Measurements from ENCODE around the gene NCKAP5. TPM values are rescaled to one million over a fixed set of nuclear protein-coding genes. Genes with fewer than 3 reads are reported as not detected.

NCKAP5 gene
- total and polyA plus RNA-seq, 10 donors: 0.39 to 6.0 (median 3.3) TPM

DNA sequence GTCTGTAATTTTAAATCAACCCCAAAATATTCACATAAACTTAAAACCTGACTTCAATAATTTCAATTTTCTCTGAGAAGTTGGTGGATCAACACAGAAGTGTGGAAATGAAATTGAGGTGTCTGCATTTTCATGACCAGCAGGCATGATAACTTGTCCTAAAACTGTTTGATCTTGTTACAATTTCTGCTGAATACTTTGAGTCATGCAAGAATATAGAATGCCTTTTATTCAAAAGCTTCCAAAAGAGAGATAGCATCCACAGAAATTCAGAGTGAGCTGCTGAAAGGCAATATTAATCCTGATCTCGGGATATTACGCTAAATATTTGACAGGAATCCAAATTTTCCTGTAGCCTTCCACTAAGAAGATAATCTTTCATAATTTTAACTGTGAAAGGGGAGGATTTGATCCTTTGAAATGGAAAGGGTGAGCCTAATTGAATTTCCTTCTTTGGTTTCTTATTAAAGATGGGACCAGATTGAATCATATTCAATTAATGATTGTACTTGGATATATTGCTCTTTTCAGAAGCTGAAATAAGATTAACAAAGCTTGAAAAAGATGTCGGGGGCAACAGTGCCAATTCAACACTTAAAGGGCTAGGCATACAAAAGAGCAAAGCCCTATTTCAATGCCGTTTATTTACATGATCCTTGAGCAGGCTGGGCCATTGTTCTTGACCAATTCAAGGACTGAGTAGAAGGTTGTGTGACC is 129.3 kb downstream of the NCKAP5 start:
- no peaks in the 10 kb centered on the region for H3K27me3 ChIP-seq (replicated peaks in 1 of 7)
- no peak for DNase-seq
- WGBS, 5 donors: 68 to 78% (median 75%) methylated on average over 4 of the region's 4 CpGs
- H3K27ac ChIP-seq: no peak overlapping the region
- H3K9me3 ChIP-seq: no peaks in the 10 kb centered on the region
- no peaks in the 10 kb centered on the region for H3K36me3 ChIP-seq
- H3K4me3 ChIP-seq: no peak overlapping the region
- H3K4me1 ChIP-seq: no peaks in the 10 kb centered on the region
- TF ChIP-seq, protein P1, sequence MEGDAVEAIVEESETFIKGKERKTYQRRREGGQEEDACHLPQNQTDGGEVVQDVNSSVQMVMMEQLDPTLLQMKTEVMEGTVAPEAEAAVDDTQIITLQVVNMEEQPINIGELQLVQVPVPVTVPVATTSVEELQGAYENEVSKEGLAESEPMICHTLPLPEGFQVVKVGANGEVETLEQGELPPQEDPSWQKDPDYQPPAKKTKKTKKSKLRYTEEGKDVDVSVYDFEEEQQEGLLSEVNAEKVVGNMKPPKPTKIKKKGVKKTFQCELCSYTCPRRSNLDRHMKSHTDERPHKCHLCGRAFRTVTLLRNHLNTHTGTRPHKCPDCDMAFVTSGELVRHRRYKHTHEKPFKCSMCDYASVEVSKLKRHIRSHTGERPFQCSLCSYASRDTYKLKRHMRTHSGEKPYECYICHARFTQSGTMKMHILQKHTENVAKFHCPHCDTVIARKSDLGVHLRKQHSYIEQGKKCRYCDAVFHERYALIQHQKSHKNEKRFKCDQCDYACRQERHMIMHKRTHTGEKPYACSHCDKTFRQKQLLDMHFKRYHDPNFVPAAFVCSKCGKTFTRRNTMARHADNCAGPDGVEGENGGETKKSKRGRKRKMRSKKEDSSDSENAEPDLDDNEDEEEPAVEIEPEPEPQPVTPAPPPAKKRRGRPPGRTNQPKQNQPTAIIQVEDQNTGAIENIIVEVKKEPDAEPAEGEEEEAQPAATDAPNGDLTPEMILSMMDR (IDR thresholded peaks at IDR 0.05 in 8 of 11, conservative IDR thresholded peaks at IDR 0.05 in 3 of 11): no peak
- TF ChIP-seq POLR2A (IDR thresholded peaks at IDR 0.05) (no peak), POLR2AphosphoS5 (IDR thresholded peaks at IDR 0.05) (no peak)
- intact Hi-C loops (cut with DNase I; ENCODE audit: low total_unique reads): no loop called here

DNA sequence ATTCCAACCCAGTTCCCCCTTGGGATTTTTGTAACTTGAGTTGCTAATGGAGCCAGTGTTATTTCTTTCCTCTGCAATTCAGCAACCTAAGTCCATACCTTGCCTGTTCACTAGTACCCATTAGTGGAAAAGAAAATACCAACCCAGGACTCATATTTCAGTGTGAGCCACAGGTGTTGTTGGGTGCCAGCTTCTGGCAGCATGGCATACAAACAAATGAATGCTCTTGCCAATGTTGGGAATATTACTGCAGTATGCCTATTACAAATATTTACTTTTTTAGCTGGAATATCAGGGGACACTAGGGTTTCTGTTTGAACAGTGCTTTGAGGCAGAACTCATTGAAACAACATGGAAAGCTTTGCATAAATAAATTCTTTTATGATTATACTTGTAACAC is 130.2 kb downstream of the NCKAP5 start:
- Histone ChIP-seq H3K27ac (no peak overlapping the region), H3K27me3 (replicated peaks in 1 of 7) (no peaks in the 10 kb centered on the region), H3K9me3 (no peaks in the 10 kb centered on the region), H3K4me1 (no peaks in the 10 kb centered on the region), H3K36me3 (no peaks in the 10 kb centered on the region), H3K4me3 (no peak overlapping the region)
- intact Hi-C loops (cut with DNase I; ENCODE audit: low total_unique reads): no loop called here
- DNase-seq: no peak
- TF ChIP-seq, protein P1 (IDR thresholded peaks at IDR 0.05 in 8 of 11, conservative IDR thresholded peaks at IDR 0.05 in 3 of 11): no peak
- TF ChIP-seq POLR2AphosphoS5 (IDR thresholded peaks at IDR 0.05): no peak
- TF ChIP-seq POLR2A (IDR thresholded peaks at IDR 0.05): no peak

DNA sequence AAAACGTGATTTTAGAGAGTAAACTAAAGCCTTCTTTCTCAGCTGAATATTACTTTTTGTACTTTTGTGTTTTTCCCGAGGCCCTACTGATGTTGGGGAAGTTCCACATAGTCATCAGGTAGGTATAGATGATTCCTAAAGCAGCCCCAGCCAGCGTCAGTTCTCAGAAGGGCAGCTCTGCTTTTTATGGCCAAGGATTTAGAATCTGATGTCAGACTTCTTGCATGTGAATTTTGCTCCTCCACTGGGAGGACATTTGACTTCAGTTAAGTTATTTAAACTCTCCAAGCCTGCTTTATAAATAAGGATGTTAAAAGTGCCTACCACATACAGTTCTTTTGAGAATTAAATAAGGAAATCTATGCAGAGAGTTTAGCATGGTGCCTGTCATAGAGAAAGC is 130.8 kb downstream of the NCKAP5 start:
- intact Hi-C loops (cut with DNase I; ENCODE audit: low total_unique reads): no loop called here
- no peaks in the 10 kb centered on the region for H3K9me3 ChIP-seq
- 56 to 75% (median 65%) methylated on average over 3 of the region's 3 CpGs for WGBS, 5 donors
- no peaks in the 10 kb centered on the region for H3K27me3 ChIP-seq (replicated peaks in 1 of 7)
- DNase-seq: no peak
- H3K4me3 ChIP-seq: no peak overlapping the region
- H3K36me3 ChIP-seq: no peaks in the 10 kb centered on the region
- H3K27ac ChIP-seq: no peak overlapping the region
- TF ChIP-seq POLR2A (IDR thresholded peaks at IDR 0.05): no peak
- TF ChIP-seq POLR2AphosphoS5 (IDR thresholded peaks at IDR 0.05): no peak
- TF ChIP-seq, protein P1 (IDR thresholded peaks at IDR 0.05 in 8 of 11, conservative IDR thresholded peaks at IDR 0.05 in 3 of 11): no peak
- H3K4me1 ChIP-seq: no peaks in the 10 kb centered on the region

DNA sequence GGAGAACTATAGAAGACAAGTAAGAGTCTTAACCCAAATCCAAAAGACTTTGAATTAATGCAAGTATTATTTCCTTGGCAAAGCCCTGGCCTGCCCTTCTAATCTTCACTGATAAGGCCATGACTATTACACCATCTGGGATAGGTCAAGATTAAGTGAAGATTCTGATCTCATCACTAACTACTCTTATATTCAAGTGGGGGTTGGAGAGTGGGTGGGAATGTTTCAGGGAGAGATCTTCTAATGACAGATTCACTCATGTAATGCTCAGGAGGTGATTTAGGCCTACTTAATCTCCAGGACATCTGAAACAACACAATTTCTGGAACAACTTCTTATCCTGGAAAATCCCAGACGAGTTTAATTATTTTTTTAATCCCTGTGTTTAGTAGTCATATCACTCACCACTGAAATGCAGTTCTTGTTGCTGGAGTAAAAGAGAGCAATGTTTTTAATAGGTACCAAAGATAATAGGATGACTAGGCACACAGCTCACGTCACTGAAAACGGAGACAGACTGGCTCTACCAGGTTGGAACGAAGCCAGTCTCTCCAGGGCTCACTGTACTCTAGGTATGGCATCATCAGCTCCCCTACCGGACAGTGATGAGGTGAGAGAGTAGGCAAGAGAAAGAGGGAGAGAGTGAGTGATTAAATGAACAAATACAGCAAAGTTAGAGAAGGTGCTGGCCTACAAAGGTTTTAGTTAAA is 133.1 kb downstream of the NCKAP5 start:
- Histone ChIP-seq H3K27me3 (replicated peaks in 1 of 7) (no peaks in the 10 kb centered on the region), H3K36me3 (no peaks in the 10 kb centered on the region), H3K27ac (no peak overlapping the region), H3K9me3 (no peaks in the 10 kb centered on the region), H3K4me3 (no peak overlapping the region), H3K4me1 (no peaks in the 10 kb centered on the region)
- WGBS, 5 donors: 54 to 76% (median 65%) methylated on average over 5 of the region's 5 CpGs
- intact Hi-C loops (cut with DNase I; ENCODE audit: low total_unique reads): no loop called here
- TF ChIP-seq POLR2A (IDR thresholded peaks at IDR 0.05) (no peak), POLR2AphosphoS5 (IDR thresholded peaks at IDR 0.05) (no peak)
- TF ChIP-seq, protein P1 (IDR thresholded peaks at IDR 0.05 in 8 of 11, conservative IDR thresholded peaks at IDR 0.05 in 3 of 11): no peak
- no peak for DNase-seq

All from spleen (tissue), 11 donors.